NCI-H446 treated with DMSO at 0.1 percent for 48 hours (cell line): Measurements from ENCODE around the gene B3GNT9.
A peak's percentile ranks its signal among the peaks of the same experiment; 100 is the strongest.

Source experiments
- DNase-seq: peaks from one replicate; lab custom pipeline; 2025; lab: John Stamatoyannopoulos, UW

B3GNT9 gene

DNA sequence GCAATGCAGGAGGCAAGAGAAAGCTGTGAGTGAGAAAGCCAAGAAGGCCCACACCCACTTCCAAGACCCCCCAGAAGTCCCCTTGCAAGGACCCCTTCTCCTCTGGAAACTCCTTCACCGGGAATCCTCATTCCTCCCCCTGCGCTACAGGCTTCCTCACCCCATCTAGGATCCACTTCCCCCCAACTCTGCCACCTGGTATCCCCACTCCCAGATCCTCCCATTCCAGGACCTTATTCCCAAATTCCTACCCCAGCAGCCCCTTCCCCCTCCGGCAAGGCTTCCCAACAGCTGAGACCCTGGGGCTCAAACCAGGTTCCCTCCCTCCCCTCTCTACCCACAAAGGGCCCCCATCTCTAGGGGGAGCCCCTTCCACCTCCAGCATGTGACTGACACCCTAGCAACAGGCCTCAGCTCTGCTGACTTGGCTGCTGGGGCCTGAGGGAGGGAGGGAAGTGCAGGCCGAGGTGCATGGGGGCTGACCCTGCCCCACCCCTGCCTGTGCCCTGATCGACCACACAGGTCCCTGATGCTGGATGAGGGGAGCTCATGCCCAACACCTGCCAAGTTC is 15.9 kb upstream of the B3GNT9 start:
- DNase-seq = no peak

DNA sequence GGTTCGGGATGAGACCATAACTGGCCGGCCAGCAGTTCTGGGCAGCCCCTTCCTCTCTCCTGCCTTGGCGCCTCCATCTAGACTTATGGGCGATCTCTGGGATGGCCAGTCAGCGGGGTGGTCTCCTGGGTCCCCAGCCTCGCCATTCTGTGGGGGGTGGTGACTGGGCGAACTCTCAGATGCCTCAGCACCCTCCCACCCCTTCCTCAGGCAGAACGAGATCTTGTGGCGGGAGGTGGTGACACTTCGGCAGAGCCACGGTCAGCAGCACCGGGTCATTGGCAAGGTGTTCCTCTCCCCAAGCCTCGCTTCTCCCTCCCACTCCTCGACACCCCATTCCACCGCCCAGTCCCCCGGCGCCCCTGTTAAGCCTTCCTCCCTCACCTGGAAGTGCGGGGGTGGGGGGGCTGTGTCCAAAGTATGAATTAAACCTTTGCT is 15.3 kb upstream of the B3GNT9 start:
- DNase-seq = no peak

DNA sequence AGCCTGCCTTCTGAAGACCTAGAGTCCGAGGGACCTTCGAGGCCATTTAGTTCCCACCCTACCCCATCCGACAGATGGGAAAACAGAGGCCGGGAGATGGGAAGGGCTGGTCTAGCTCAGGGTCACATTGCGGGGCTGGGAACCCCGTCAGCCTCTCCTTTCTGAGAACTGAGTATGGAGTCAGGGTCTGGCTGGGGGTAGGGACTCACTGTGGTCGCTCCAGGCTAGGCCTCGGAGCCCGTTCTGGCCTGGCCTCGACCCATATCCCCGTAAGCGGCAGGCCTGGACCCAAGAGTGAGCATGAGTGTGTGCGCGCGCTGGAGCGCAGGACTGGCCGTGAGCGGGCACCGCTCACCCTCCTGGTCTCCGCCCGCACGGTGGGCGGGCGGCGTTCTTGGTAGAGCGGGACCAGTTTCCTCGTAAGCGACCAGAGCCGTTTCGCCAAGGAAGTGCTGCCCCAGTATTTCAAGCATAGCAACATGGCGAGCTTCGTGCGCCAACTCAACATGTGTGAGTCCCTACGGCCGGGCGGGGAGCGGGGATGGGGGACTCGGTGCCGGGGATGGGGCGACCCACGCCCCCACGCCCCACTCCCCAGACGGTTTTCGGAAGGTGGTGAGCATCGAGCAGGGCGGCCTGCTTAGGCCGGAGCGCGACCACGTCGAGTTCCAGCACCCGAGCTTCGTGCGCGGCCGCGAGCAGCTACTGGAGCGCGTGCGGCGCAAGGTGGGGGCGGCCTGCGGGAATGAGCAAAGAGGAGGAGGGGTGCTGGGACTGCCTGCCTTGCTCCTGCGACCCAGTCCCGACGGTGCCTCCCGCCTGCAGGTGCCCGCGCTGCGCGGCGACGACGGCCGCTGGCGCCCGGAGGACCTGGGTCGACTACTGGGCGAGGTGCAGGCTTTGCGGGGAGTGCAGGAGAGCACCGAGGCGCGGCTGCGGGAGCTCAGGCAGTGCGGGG is 14.6 kb upstream of the B3GNT9 start:
- no peak for DNase-seq

DNA sequence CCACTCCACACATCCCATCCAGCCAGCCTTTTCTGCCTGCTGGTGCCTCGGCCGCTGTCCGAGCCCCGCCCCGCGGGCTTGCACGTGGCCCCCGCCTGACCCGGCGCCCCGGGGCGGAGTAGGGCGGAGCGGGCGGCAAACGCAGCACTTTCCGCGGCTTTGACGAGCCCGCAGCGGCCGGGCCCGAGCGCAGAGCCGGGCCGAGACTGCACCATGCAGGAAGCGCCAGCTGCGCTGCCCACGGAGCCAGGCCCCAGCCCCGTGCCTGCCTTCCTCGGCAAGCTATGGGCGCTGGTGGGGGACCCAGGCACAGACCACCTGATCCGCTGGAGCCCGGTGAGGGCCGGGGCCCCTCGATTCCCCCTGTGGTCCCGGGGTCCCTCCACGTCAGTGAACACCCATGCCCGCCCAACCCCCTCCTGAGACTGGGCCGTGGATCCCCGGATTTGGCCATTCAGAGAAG is 13.8 kb upstream of the B3GNT9 start, which contains the start of gene HSF4:
HSF4 (plus strand) TSS at position 147 of the 463 bp plus-strand sequence; CDS start at position 214, 67 bp downstream.
- no peak for DNase-seq

DNA sequence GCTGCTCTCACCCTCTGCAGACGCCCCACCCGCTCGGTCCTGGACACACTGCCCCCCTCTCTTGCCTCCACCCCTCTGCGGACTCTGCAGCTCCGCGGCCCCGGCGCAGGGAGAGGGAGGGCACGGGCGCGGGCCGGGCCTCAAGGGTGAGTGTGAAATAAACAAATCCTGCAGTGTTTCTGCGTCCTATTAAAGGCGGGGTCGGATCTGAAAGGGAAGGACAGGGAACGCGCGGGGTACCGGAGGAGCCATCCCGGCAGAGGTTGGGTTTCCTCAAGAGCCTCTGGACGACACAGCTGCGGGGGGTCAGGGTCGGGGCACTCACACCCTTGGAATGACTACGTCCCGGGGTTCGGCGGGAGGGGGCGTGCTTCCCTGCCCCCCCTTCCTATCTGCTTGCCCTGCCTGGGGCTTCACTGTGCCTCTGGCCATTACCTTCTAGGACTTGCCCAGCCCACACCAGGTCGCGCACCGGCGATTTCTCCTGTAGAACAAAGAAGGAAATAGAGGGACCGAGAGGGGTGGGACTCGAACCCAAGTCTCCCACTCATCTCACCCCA is 13.3 kb upstream of the B3GNT9 start:
- DNase-seq = no peak

DNA sequence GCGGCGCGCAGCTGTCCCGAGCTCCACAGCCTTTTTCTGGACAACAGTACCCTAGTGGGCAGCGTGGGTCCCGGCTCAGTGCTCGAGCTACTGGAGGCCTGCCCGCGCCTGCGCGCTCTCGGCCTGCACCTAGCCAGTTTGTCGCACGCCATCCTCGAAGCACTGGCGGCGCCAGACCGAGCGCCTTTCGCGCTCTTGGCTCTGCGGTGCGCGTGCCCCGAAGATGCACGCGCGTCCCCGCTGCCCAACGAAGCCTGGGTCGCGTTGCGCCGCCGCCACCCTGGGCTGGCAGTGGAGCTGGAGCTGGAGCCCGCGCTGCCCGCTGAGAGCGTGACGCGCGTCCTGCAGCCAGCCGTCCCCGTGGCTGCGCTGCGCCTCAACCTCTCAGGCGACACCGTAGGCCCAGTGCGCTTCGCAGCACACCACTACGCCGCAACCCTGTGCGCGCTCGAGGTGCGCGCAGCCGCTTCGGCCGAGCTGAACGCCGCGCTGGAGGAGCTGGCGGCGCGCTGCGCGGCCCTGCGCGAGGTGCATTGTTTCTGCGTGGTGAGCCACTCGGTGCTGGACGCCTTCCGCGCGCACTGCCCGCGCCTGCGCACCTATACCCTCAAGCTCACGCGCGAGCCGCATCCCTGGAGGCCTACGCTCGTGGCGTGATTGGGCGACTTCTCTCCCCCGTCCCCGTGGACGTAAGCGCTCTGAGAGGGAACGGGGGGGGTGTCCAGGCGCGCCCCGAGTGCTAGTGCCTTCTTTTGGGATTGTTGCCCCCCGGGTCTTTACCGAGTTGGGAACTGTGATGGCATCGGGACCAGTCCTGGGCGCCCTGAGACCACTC is 12.6 kb upstream of the B3GNT9 start:
- peak; percentile 6 for DNase-seq

DNA sequence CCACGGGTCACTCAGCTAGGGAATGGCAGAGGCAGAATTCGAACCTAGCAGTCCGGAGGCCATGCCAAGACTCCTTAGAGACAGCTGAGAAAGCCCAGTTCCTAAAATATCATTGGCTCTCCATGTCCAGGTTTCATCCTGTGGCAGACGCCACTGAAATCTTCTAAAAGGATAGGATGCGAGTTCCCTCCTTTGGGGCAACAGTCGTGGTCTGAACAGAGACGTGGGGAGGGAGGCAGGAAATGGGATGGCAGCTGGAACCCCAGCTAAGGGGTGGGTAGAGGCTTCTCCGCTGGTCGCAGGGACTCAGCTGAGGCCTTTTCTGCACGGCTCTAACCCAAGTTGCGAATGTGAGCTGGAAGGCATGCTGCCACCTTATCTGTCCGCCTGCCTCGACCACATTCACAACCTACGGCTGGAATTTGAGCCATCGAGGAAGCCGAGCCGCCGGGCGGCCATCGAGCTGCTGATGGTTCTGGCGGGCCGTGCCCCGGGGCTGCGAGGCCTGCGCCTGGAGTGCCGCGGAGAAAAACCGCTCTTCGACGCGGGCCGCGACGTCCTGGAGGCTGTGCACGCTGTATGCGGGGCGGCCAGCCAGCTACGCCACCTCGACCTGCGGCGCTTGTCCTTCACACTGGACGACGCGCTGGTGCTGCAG is 11.8 kb upstream of the B3GNT9 start:
- DNase-seq = no peak

DNA sequence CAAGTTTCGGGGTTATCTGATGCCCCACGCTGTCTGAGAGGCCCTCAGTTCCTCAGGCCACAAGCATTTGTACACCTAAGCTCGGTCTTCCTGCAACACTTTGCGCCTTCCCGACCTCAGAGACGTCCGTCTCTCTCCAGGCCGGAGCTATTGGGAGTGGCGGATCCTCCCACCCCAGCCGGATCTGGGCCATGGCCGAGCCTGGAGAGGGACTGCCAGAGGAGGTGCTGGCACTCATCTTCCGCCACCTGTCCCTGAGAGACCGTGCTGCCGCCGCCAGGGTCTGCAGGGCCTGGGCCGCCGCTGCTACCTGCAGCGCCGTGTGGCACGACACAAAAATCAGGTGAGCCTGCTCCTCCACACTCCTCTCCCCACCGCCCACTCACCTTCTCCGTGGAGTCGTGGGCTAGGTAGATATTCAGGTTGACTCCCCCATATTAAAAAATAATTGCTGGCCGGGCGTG is 10.8 kb upstream of the B3GNT9 start:
- no peak for DNase-seq

DNA sequence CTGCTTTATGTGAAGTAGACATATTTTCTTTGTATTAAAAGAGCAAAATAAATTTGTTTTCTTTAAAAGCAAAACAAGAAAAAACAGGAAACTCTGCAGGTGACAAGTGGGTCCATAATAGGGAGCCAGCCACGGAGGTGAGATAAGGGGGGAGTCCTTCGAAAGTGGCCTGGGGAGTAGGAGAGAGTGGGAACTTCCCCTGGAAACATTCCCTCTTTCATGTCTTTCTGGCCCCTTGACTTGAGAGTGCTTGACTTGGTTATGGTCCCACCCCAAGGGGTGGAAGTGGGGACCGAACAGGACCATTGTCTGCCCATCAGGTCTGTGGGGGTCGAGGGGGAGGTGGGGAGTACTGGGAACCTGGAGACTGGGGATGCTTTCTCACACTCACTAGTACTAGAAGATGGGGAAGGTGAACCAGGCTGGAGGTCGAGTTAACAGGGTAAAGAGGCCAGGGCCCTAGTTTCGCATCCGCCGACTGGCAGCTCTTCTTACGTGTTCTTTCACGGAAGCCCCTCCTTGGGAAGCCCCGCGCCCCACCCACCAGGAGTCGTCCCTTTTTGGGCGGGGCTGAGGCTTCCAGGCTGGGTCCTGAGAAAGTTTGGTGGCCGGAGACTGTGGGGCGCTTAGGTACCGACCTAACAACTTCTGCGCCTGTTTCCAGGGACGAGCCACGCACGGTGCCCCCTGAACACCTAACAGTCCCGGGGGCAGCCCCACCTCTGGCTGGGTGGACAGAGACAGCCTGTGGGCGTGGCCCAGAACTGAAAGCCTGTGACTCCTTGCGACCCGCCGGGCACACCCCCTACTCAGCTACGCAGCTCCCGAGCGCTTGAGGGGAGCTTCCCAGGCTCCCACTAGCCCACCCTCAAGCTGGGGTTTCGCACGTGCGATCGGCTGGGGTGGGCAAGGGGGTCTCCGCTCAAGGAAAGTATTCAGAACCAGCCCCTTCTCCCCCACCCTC is 8.1 kb upstream of the B3GNT9 start:
- no peak for DNase-seq

DNA sequence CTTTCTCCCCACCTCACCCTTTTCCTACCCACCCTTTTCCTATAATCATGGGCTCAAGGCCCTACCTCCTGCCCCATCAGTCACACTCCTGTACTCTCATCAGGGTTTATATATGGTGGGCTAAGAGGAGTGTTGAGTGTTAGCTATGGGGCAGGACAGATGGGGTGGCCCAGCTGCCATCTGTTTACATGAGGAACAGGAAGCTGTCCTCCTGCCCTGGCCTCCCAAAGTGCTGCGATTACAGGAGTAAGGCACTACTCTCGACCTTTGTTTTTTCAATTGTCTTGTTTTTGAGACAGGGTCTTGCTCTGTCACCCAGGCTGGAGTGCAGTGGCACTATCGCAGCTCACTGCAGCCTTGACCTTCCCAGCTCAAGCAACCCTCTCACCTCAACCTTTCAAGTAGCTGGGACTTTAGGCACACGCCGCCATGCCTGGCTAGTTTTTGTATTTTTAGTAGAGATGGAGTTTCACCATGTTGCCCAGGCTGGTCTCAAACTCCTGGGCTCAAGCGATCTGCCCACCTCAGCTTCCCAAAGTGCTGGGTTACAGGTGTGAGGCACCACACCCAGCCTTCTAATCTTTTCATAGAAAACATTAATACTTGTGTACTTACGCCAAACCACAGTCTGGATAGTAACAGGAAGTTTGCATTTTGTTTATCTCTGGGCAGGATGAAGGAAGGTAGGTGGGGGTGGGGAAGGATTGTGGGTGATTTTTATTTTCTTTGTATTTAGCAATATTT is 7.3 kb upstream of the B3GNT9 start:
- DNase-seq = no peak

DNA sequence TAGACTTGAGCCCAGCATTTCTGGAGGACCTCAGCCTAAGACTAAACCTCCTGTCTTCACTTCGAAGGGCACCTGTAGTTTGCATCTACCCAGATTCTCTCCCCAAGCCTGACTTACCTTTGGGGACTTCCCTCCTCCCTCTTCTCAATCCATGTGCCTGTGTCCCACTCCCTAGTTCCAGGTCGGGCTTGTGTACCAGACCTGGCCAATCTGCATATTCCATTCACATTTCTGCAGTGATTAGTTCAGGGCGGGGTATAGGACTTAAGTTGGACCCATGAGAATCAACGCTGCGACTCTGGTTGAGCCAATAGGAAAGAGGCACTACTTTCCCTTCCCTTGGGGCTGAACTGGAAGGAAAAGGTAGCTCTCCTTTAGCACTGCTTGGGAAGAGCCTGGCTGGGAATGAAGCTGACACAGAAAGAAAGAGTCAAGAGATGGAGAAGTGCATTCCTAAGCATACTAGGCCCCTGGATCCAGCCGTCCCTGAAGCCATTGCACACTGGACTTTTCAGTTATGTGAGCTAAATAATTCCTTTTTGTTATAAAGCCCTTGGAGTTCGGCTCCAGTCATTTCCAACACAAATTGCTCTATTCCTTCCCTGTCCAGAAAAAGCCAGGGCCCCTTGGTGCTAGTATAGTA is 6.4 kb upstream of the B3GNT9 start:
- no peak for DNase-seq

DNA sequence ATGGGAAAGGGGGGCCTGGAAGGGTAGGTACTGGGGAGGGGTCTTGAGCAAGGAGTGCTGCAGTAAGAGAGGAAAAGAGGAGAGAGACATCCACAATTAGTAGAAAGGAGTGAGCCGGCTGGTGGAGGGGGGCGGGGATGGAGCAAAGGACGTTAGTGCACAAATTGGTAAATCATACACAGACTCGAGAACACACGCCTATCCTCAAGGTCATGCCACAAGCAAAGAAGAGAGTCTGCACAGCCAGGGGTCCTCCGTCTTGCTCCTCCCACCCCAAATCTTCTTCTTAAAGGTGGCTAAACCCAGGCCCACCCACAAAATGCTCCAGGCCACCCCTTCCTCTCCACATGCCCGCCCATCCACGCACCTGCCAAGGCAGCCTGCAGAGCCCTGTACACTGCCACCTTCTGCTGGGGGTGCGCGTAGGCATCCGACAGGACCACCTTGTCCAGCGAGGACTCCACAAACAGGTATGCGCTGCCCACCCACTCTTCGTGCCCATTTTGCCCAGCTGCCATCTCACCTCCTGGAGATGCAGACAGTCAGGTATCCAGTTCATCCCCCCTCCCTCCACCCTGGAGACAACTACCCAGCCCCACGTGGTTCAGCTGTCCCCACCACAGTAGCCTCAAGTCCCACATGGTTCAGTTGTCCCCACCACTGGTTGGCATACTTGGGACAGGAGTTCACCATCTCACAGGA is 5.5 kb upstream of the B3GNT9 start:
- DNase-seq = no peak

DNA sequence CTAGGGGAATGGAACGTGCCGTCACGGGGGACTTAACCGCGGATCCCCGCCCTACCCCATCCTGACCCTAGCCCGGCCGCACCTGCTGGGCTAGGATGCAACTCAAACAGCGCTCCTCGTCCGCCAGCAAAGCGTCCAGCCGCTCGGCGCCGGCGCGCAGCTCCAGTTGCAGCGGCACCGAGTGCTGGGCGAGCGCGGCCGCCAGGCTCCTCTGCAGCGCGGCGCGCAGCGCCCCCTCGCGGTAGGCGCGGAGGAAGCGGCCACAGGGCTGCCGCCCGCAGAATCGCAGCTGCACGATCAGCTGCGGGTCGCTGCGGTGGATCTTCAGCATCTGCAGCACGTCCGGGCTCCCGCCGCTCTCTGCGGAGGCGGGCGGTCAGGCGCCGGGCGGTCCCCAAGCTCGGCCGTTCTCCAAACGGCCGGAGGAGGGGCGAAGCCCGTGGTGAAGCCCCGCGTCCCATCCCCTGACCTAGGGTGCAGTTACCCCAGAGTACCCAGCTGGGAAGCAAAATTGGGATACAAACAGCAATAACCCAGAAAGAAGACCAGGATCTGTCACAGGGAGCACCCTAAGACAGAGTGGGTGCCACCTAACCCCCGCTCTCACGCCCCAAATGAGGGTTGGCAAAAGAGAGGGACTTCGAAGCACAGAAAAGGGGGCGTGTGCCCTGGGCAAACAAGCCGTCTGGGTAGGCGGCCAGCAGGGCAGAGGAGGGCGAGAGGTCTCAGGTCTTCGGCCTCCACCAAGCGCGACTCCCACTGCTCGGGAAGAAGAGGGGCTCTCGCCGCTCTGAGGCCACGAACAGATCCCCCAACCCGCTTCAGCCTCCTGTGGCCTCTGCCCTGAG is 4.7 kb upstream of the B3GNT9 start:
- peak; percentile 9 for DNase-seq

DNA sequence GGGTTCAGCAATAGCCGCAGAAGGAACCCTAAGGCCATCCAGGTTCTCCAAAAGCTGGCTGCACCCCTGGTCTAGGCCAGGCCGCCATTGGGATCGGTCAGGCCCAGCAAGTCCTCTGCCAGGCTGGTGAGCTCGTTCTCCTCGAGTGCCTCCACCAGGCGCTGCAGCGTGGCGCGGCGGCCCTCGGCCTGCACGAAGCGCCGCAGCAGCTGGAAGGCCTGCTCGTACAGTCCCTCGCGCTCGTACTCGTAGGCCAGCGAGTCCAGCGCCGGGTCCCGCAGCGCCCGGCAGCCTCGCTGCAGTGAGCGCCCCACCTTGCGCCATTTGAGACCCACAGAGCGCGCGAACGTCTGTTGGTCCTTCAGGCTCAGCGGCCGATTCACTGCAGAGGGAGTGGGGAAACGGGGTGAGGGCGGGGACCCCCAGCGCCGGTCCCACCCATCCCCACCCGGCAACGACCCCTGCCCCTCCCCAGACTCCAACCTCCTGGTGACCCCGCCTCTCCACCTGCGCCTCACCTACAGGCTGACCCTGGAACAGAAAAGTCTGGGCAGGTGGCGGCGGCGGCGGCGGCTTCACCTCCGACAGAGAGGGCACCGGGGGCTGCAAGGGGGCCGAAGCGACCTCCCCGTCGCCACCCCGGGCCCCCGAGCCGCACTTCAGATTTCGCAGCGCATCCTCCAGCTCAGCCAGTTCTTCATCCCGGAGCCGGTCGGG is 3.9 kb upstream of the B3GNT9 start:
- DNase-seq = no peak

DNA sequence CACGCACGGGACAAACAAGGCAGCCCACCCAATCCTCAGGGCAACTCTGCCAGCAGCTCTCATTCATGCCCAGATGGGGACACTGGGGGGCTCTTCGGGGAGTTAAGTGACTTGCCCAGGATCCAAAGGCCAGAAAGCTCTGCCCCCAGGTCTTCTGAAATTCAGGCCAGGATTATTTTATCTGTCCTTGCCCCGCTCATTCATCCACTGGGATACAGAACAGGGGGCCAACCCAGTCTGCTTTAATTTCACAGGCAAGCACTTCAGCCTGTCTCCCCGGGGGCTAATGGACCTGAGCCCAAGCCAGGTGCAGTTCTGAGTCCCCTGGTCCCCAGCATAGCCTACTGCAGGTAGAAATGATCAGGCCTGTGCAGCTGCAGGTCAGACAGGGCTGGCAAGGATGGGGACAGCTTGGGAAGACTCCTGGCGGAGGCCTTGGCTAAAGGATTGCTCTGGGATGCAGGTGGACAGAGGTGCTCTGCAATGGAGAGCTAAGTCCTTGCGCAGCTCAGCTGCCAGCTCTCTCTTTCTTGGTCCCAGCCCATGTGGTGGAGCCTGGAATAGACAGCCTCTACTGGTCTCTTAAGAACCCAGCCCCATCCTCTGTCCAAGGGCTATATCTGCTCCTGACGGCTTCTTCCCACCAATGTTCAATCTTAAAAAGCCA is 766 bp upstream of the B3GNT9 start:
- DNase-seq = no peak
